H1 (cell line): ENCODE results near the gene TTC38. TPM values are rescaled to one million over a fixed set of nuclear protein-coding genes. Genes with fewer than 3 reads are reported as not detected.

ENCODE experiments used
- CTCF ChIA-PET: fragments of 300-600 bp; sonication (Branson Sonifier 250); formaldehyde crosslinking; loops from one replicate; lab custom pipeline; 2021; ENCODE audit not compliant: partially characterized antibody; lab: Charles Lee
- POLR2A ChIA-PET: fragments of 300-600 bp; sonication (Branson Sonifier 250); formaldehyde crosslinking; loops from one replicate; lab custom pipeline; 2021; ENCODE audit warnings: inconsistent platforms; ENCODE audit not compliant: partially characterized antibody; lab: Charles Lee
- DNase-seq, 2 experiments: peaks; one replicate each; pipeline versions ENCODE4 v3.0.0 to v3.0.0-alpha.2; 2010 to 2022; ENCODE audit warnings: low spot score in 2 of 2, low read depth in 1 of 2, mixed read lengths in 1 of 2
- FAIRE-seq: peaks from 2 replicates; lab custom pipeline; 2011; peaks lifted over from hg19 to GRCh38; lab: Jason Lieb, UNC
- H2AFZ ChIP-seq: 2 replicates; pipeline ENCODE4 v1.8.1; 2012; ENCODE audit warnings: low read length, inconsistent platforms
- H2AK5ac ChIP-seq: 2 replicates; pipeline ENCODE4 v1.6.1; 2013; ENCODE audit warnings: low read depth, low read length
- H2BK120ac ChIP-seq: replicated peaks from 2 replicates; pipeline ENCODE3; 2013; ENCODE audit warnings: low read depth, low read length, inconsistent platforms
- H2BK12ac ChIP-seq: 2 replicates; pipeline ENCODE4 v1.6.1; 2013; ENCODE audit warnings: low read depth, low read length
- H2BK15ac ChIP-seq: 2 replicates; pipeline ENCODE4 v1.6.1; 2013; ENCODE audit warnings: low read length
- H2BK20ac ChIP-seq: 2 replicates; pipeline ENCODE4 v1.6.1; 2013; ENCODE audit warnings: low read length
- H2BK5ac ChIP-seq: 2 replicates; pipeline ENCODE4 v1.6.1; 2013; ENCODE audit warnings: low read depth, low read length
- H3K14ac ChIP-seq: 2 replicates; pipeline ENCODE4 v1.6.1; 2013; ENCODE audit warnings: inconsistent platforms; ENCODE audit not compliant: insufficient read length
- H3K18ac ChIP-seq: 2 replicates; pipeline ENCODE4 v1.6.1; 2013; ENCODE audit warnings: low read length; ENCODE audit errors: extremely low read depth
- H3K23ac ChIP-seq: 2 replicates; pipeline ENCODE4 v1.6.1; 2013; ENCODE audit warnings: inconsistent platforms; ENCODE audit not compliant: insufficient read length
- H3K23me2 ChIP-seq: 2 replicates; pipeline ENCODE4 v1.6.1; 2013; ENCODE audit warnings: low read depth, low read length
- H3K27ac ChIP-seq: 2 replicates; pipeline ENCODE4 v1.6.1; 2011; ENCODE audit warnings: low read depth, low read length, inconsistent platforms
- H3K27me3 ChIP-seq, 4 experiments: replicated peaks in 1 of 4; 1 replicate in 1 of 4; 2 replicates in 3 of 4; pipeline versions ENCODE4 v1.6.1 to v1.8.1; 2011 to 2013; ENCODE audit warnings: low read length in 3 of 4, mild to moderate bottlenecking in 3 of 4, inconsistent platforms in 2 of 4, mixed read lengths in 2 of 4, moderate library complexity in 1 of 4; ENCODE audit not compliant: control insufficient read depth in 3 of 4, insufficient read depth in 3 of 4; ENCODE audit errors: extremely low read depth in 1 of 4
- H3K36me3 ChIP-seq, 4 experiments: 2 replicates each; pipeline versions ENCODE4 v1.6.1 to v1.8.1; 2011 to 2013; ENCODE audit warnings: mild to moderate bottlenecking in 4 of 4, low read length in 3 of 4, moderate library complexity in 2 of 4, control low read depth in 1 of 4, inconsistent platforms in 1 of 4; ENCODE audit not compliant: insufficient read depth in 4 of 4, control insufficient read depth in 2 of 4
- H3K4ac ChIP-seq: replicated peaks from 2 replicates; pipeline ENCODE3; 2013; ENCODE audit warnings: low read length, low read depth, mixed read lengths, inconsistent platforms; ENCODE audit not compliant: insufficient read length
- H3K4me1 ChIP-seq, 4 experiments: replicated peaks in 1 of 4; 1 replicate in 1 of 4; 2 replicates in 3 of 4; pipeline versions ENCODE4 v1.6.1 to v1.8.1; 2011 to 2013; ENCODE audit warnings: low read length in 3 of 4, inconsistent platforms in 2 of 4, mixed read lengths in 1 of 4; ENCODE audit not compliant: insufficient read depth in 4 of 4, control insufficient read depth in 3 of 4
- H3K4me2 ChIP-seq, 2 experiments: 2 replicates each; pipeline versions ENCODE4 v1.6.1 to v1.8.1; 2011 to 2013; ENCODE audit warnings: low read depth in 2 of 2, low read length in 2 of 2, control low read depth in 1 of 2, inconsistent platforms in 1 of 2, mild to moderate bottlenecking in 1 of 2; ENCODE audit not compliant: insufficient read depth in 1 of 2
- H3K4me3 ChIP-seq, 4 experiments: fragments of 200-600, 300-600 bp in 1 of 4; sonication (generic), shearing (Covaris generic), sonication (Bioruptor Twin) in 1 of 4; 2 replicates each; pipeline versions ENCODE4 v1.5.1 to v1.8.1; 2011 to 2016; ENCODE audit warnings: low read length in 4 of 4, low read depth in 3 of 4, control low read depth in 2 of 4, inconsistent platforms in 2 of 4, mild to moderate bottlenecking in 2 of 4, mixed read lengths in 1 of 4, moderate library complexity in 1 of 4; ENCODE audit not compliant: insufficient read depth in 2 of 4; ENCODE audit errors: extremely low read depth in 1 of 4
- H3K56ac ChIP-seq: replicated peaks from 2 replicates; pipeline ENCODE3; 2013; ENCODE audit warnings: low read depth, mild to moderate bottlenecking, mixed read lengths, low read length, inconsistent platforms; ENCODE audit not compliant: insufficient read length
- H3K79me1 ChIP-seq: 2 replicates; pipeline ENCODE4 v1.6.1; 2013; ENCODE audit warnings: low read depth, low read length, control low read depth
- H3K79me2 ChIP-seq, 2 experiments: 2 replicates each; pipeline versions ENCODE4 v1.6.1 to v1.8.1; 2012 to 2013; ENCODE audit warnings: low read length in 2 of 2, mild to moderate bottlenecking in 2 of 2, inconsistent platforms in 1 of 2; ENCODE audit not compliant: insufficient read depth in 2 of 2, control insufficient read depth in 1 of 2
- H3K9ac ChIP-seq, 4 experiments: replicated peaks in 1 of 4; 1 replicate in 1 of 4; 2 replicates in 3 of 4; pipeline versions ENCODE4 v1.6.1 to v1.8.1; 2011 to 2013; ENCODE audit warnings: low read depth in 3 of 4, low read length in 3 of 4, control low read depth in 2 of 4, mild to moderate bottlenecking in 2 of 4, moderate library complexity in 2 of 4, inconsistent platforms in 1 of 4; ENCODE audit errors: extremely low read depth in 1 of 4
- H3K9me3 ChIP-seq, 2 experiments: 2 replicates each; pipeline versions ENCODE4 v1.6.1 to v1.8.1; 2012 to 2013; ENCODE audit warnings: mild to moderate bottlenecking in 2 of 2, moderate library complexity in 2 of 2, control low read depth in 1 of 2, inconsistent platforms in 1 of 2, low read depth in 1 of 2, low read length in 1 of 2, mixed read lengths in 1 of 2; ENCODE audit not compliant: insufficient read depth in 2 of 2
- H4K20me1 ChIP-seq, 2 experiments: replicated peaks in 1 of 2; 2 replicates each; pipeline versions ENCODE3 to v1.8.1; 2011 to 2013; ENCODE audit warnings: inconsistent platforms in 2 of 2, low read length in 2 of 2, mild to moderate bottlenecking in 1 of 2; ENCODE audit not compliant: insufficient read depth in 2 of 2, control insufficient read depth in 1 of 2
- H4K5ac ChIP-seq: 2 replicates; pipeline ENCODE4 v1.6.1; 2013; ENCODE audit warnings: low read length, low read depth, mixed read lengths, inconsistent platforms; ENCODE audit not compliant: insufficient read length
- H4K8ac ChIP-seq: 2 replicates; pipeline ENCODE4 v1.8.0; 2013; ENCODE audit warnings: mild to moderate bottlenecking, moderate library complexity, low read length, inconsistent platforms; ENCODE audit not compliant: insufficient read depth; ENCODE audit errors: extremely low read depth
- H4K91ac ChIP-seq: replicated peaks from 2 replicates; pipeline ENCODE3; 2013; ENCODE audit warnings: low read length, mixed read lengths, inconsistent platforms; ENCODE audit not compliant: insufficient read length
- EGR1 ChIP-seq: IDR thresholded peaks from 2 replicates; pipeline ENCODE4 v1.6.1; 2011; ENCODE audit warnings: low read depth, low read length, borderline replicate concordance
- FOSL1 ChIP-seq: IDR thresholded peaks from 2 replicates; pipeline ENCODE4 v1.6.1; 2011; ENCODE audit warnings: mild to moderate bottlenecking, low read depth, low read length, moderate library complexity; ENCODE audit not compliant: insufficient read depth
- MAFK ChIP-seq: IDR thresholded peaks from 2 replicates; pipeline ENCODE4 v1.6.1; 2012; ENCODE audit warnings: low read depth, mild to moderate bottlenecking, improper control_type of control experiment, low read length
- POLR2AphosphoS5 ChIP-seq: IDR thresholded peaks from 2 replicates; pipeline ENCODE4 v1.6.1; 2011; ENCODE audit warnings: low read depth, low read length
- SRF ChIP-seq: IDR thresholded peaks from 2 replicates; pipeline ENCODE4 v1.6.1; 2011; ENCODE audit warnings: mild to moderate bottlenecking, low read depth, low read length, moderate library complexity
- TAF7 ChIP-seq: optimal IDR thresholded peaks from 2 replicates; pipeline ENCODE3; 2011; ENCODE audit warnings: low read depth, mild to moderate bottlenecking, inconsistent platforms, low read length, moderate library complexity, borderline replicate concordance
- YY1 ChIP-seq: IDR thresholded peaks from 2 replicates; pipeline ENCODE4 v1.6.1; 2011; ENCODE audit warnings: low read depth, mild to moderate bottlenecking, low read length
- WGBS, 2 experiments: shearing (Covaris generic) in 1 of 2; methylation state at CpG; one replicate each; pipeline versions ENCODE4 v1.1.6 to v1.1.7; 2013 to 2015; ENCODE audit warnings: low lambda C conversion rate in 2 of 2, mixed read lengths in 2 of 2, inconsistent platforms in 1 of 2, low coverage in 1 of 2, missing lambda C conversion rate in 1 of 2; ENCODE audit not compliant: insufficient replicate concordance in 2 of 2, insufficient coverage in 1 of 2, insufficient read length in 1 of 2; ENCODE audit errors: extremely low coverage in 1 of 2, missing lambda C conversion rate in 1 of 2; 5-methylcytosine and 5-hydroxymethylcytosine counted together
- polyA plus RNA-seq, 7 experiments: library from polyadenylated mRNA; depleted of rRNA in 3 of 7; stranded (reverse) in 5 of 7; unstranded in 2 of 7; fragments of >200 nt in 5 of 7; fragments of 200-250 nt in 2 of 7; gene quantifications; 1 replicate in 5 of 7; 2 replicates in 1 of 7; 4 replicates in 1 of 7; pipeline versions ENCODE4 v1.2.1 to v1.2.3, GENCODE V29; 2011 to 2013; ENCODE audit warnings: missing spikeins in 2 of 7, mixed read lengths in 2 of 7
- total RNA-seq: library from RNA; stranded (reverse); fragmentation: NEBNext Ultra II Directional; extraction: Animal tissue kit (Norgen Biotek cat#: 25700); gene quantifications from 2 replicates; pipeline ENCODE4 v1.2.1, GENCODE V29; 2021

TTC38 gene
- total and polyA plus RNA-seq, 2 of the 8 experiments (the other 6 are each of a cell fraction or from before 2014, with no cell fraction given): 25.3 to 34.8 TPM

DNA sequence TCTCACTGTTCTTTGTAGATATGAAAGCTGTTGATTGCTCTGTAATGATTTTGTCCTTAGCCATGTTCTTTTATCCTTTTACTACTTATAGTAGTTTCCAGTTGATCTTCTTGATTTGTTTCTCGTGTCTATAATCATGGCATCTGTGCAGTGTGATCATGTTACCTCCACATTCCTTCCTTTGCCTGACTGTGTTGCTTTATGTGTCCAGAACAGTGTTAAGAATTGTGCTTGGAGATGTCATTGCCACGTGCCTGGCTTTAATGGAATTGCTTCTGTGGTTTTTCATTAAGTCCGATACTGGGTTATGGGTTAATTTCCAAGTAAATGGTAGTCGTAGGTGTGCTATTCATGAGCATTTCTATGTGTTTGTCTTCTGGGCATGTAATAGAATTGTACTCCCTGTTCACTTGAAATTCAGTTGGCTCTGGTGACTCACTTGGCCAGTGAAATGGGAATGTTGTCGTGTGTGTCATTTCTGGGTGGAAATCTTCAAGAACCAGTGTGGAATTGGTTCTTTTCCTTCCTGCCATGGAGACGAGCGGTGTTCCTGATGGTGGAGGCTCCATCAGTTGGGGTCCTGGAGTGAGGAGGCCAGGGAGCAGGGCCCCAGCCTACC is 35.6 kb downstream of the TTC38 start:
- Histone ChIP-seq H3K18ac (no peak overlapping the region), H3K23me2 (no peaks in the 10 kb centered on the region), H2BK15ac (no peak overlapping the region), H3K4me2 (no peak overlapping the region), H3K27me3 (no peaks in the 10 kb centered on the region), H3K9me3 (no peaks in the 10 kb centered on the region), H2BK120ac (no peak overlapping the region), H3K79me2 (peaks cover 3 to 29% of the 10 kb centered on the region in 2 experiments; a peak in 3 of 4 replicates), H4K5ac (no peak overlapping the region), H2BK5ac (no peak overlapping the region), H3K4me3 (no peak overlapping the region), H3K4ac (no peak overlapping the region), H2AK5ac (no peak overlapping the region), H2AFZ (no peak overlapping the region), H4K20me1 (peaks cover 6% of the 10 kb centered on the region in 2 experiments), H3K56ac (no peak overlapping the region), H3K9ac (peak overlapping the region in 1 of 4 experiments; percentile 9; a peak in 1 of 7 replicates), H2BK12ac (no peak overlapping the region), H3K36me3 (peaks cover 8 to 32% (median 18%) of the 10 kb centered on the region in 4 experiments; a peak in 7 of 8 replicates), H4K8ac (no peak overlapping the region), H3K4me1 (no peaks in the 10 kb centered on the region), H3K23ac (no peak overlapping the region), H2BK20ac (no peak overlapping the region), H3K27ac (no peak overlapping the region), H3K14ac (no peak overlapping the region), H4K91ac (no peak overlapping the region), H3K79me1 (peaks cover 6% of the 10 kb centered on the region)
- POLR2A ChIA-PET: interaction anchor here (1.2 kb wide), 1 partner anchor 26 kb away, joined by 3 read pairs; no protein-coding TSS in a partner anchor
- DNase-seq (no peak), FAIRE-seq (no peak)
- 95% methylated on average over 7 of the region's 7 CpGs; no CpG with 5 or more reads in 1 of the 2 experiments for WGBS, 2 experiments
- TF ChIP-seq MAFK (no peak), SRF (no peak), TAF7 (no peak), EGR1 (no peak), YY1 (no peak), FOSL1 (no peak), POLR2AphosphoS5 (no peak)
- CTCF ChIA-PET: interaction anchor here (0.6 to 2.4 kb wide), 4 partner anchors 10 to 181 kb away, joined by 3 to 7 read pairs (median 3); no protein-coding TSS in a partner anchor
